K562 (cell line): Measurements from ENCODE around the gene PTPN12. TPM values are rescaled to one million over a fixed set of nuclear protein-coding genes. Genes with fewer than 3 reads are reported as not detected.

Experiments
- ATAC-seq: fragments of 200-7000 bp; cut with Tn5 transposase; 3 replicates; pipeline ENCODE4 v1.9.1; 2020; ENCODE audit warnings: moderate library complexity
- BruUV-seq: library from RNA; stranded (reverse); fragments of 400-500 nt; replicated peaks from 2 replicates; lab custom pipeline; 2021; lab: Mats Ljungman, UMichigan
- CTCF ChIA-PET: fragments of 300-600 bp; formaldehyde crosslinking; extraction: SDS; loops from one replicate; lab custom pipeline; 2021; ENCODE audit warnings: low intra/inter-chr PET ratio; lab: Yijun Ruan, JAX
- POLR2A ChIA-PET: fragments of 300-600, 350-650 bp; sonication (Branson Sonifier 250); formaldehyde crosslinking; extraction: SDS; loops from one replicate; lab custom pipeline; 2021; ENCODE audit warnings: antibody characterized with exemption, inconsistent platforms; lab: Yijun Ruan, JAX
- DNase-seq, 4 experiments: peaks; one replicate each; pipeline versions ENCODE4 v3.0.0 to v3.0.0-alpha.2; 2011 to 2018; ENCODE audit warnings: low spot score in 3 of 4, mixed read lengths in 3 of 4; ENCODE audit errors: extremely low read depth in 1 of 4
- FAIRE-seq: peaks from 2 replicates; lab custom pipeline; 2011; peaks lifted over from hg19 to GRCh38; lab: Jason Lieb, UNC
- H2AFZ ChIP-seq: 2 replicates; pipeline ENCODE4 v1.6.0; 2011; ENCODE audit warnings: low read depth, low read length, control low read depth, inconsistent platforms
- H3K27ac ChIP-seq: fragments of 200-600 bp; 3 replicates; pipeline ENCODE4 v1.8.0; 2011; ENCODE audit warnings: low read depth, mild to moderate bottlenecking, control low read depth, inconsistent platforms, low read length, moderate library complexity, mixed read lengths; ENCODE audit errors: extremely low read depth
- H3K27me3 ChIP-seq, 2 experiments: fragments of 300-600 bp in 1 of 2; 2 replicates in 1 of 2; 3 replicates in 1 of 2; pipeline versions ENCODE4 v1.6.0 to v1.8.0; 2011; ENCODE audit warnings: inconsistent platforms in 2 of 2, low read length in 2 of 2, mild to moderate bottlenecking in 1 of 2, mixed read lengths in 1 of 2, moderate library complexity in 1 of 2; ENCODE audit not compliant: control insufficient read depth in 2 of 2, insufficient read depth in 2 of 2
- H3K36me3 ChIP-seq: fragments of 300-600 bp; 3 replicates; pipeline ENCODE4 v1.8.0; 2011; ENCODE audit warnings: mild to moderate bottlenecking, low read length, inconsistent platforms; ENCODE audit not compliant: control insufficient read depth, insufficient read depth
- H3K4me1 ChIP-seq, 2 experiments: fragments of 200-600 bp in 1 of 2; replicated peaks in 1 of 2; 2 replicates in 1 of 2; 3 replicates in 1 of 2; pipeline versions ENCODE4 v1.5.1 to v1.8.0; 2011; ENCODE audit warnings: inconsistent platforms in 2 of 2, low read length in 2 of 2, mild to moderate bottlenecking in 1 of 2, mixed read lengths in 1 of 2, moderate library complexity in 1 of 2; ENCODE audit not compliant: control insufficient read depth in 2 of 2, insufficient read depth in 2 of 2
- H3K4me2 ChIP-seq: 2 replicates; pipeline ENCODE4 v1.6.1; 2011; ENCODE audit warnings: low read length, control low read depth, inconsistent platforms, mixed read lengths; ENCODE audit not compliant: insufficient read depth
- H3K4me3 ChIP-seq: fragments of 200-600 bp; sonication (generic), shearing (Covaris generic); 2 replicates; pipeline ENCODE4 v1.5.1; 2016; ENCODE audit warnings: control low read depth, inconsistent platforms
- H3K79me2 ChIP-seq: fragments of 200-600 bp; 3 replicates; pipeline ENCODE4 v1.8.0; 2011; ENCODE audit warnings: low read length, inconsistent platforms; ENCODE audit not compliant: control insufficient read depth, insufficient read depth
- H3K9ac ChIP-seq, 2 experiments: 2 replicates each; pipeline versions ENCODE4 v1.6.0 to v1.6.1; 2011; ENCODE audit warnings: low read depth in 2 of 2, low read length in 2 of 2, control low read depth in 1 of 2, inconsistent platforms in 1 of 2, mild to moderate bottlenecking in 1 of 2, mixed read lengths in 1 of 2; ENCODE audit not compliant: insufficient read depth in 1 of 2
- H3K9me1 ChIP-seq: one replicate; pipeline ENCODE4 v1.6.0; 2011; ENCODE audit warnings: inconsistent platforms, mild to moderate bottlenecking, low read length, moderate library complexity; ENCODE audit not compliant: control insufficient read depth, insufficient read depth
- H3K9me3 ChIP-seq: replicated peaks from 2 replicates; pipeline ENCODE4 v1.5.1; 2011; ENCODE audit warnings: low read depth, low read length, inconsistent platforms; ENCODE audit not compliant: control insufficient read depth, insufficient read depth
- H4K20me1 ChIP-seq: replicated peaks from 2 replicates; pipeline ENCODE4 v1.6.1; 2011; ENCODE audit warnings: low read length, inconsistent platforms, mixed read lengths; ENCODE audit not compliant: control insufficient read depth, insufficient read depth
- ARNT ChIP-seq, 2 experiments: fragments of 450-650 bp; IDR thresholded peaks; 2 replicates each; pipeline ENCODE4 v1.6.1; 2016; ENCODE audit warnings: mild to moderate bottlenecking in 1 of 2
- CHD4 ChIP-seq: fragments of 200-600 bp; sonication (generic); IDR thresholded peaks from 3 replicates; pipeline ENCODE4 v1.6.1; 2012; ENCODE audit warnings: low read depth, mild to moderate bottlenecking, mixed read lengths, low read length, inconsistent platforms; ENCODE audit not compliant: insufficient read depth, insufficient replicate concordance, poor library complexity, severe bottlenecking
- EHMT2 ChIP-seq: fragments of 450-650 bp; IDR thresholded peaks from 2 replicates; pipeline ENCODE4 v1.6.1; 2018; ENCODE audit warnings: antibody characterized with exemption
- EP300 ChIP-seq: IDR thresholded peaks from 2 replicates; pipeline ENCODE4 v1.6.1; 2012; ENCODE audit warnings: low read length, improper control_type of control experiment
- HDAC2 ChIP-seq: fragments of 450-650 bp; IDR thresholded peaks from 2 replicates; pipeline ENCODE4 v1.6.1; 2016; ENCODE audit warnings: mild to moderate bottlenecking
- MNT ChIP-seq, 2 experiments: fragments of 450-650 bp; conservative IDR thresholded peaks; 2 replicates each; pipeline ENCODE4 v1.6.1; 2017; ENCODE audit warnings: mild to moderate bottlenecking in 2 of 2, moderate library complexity in 2 of 2
- NELFE ChIP-seq: IDR thresholded peaks from 2 replicates; pipeline ENCODE4 v1.6.1; 2011; ENCODE audit warnings: mild to moderate bottlenecking; ENCODE audit not compliant: insufficient read depth, insufficient read length
- NR3C1 ChIP-seq: sonication (generic); formaldehyde crosslinking; IDR thresholded peaks from 2 replicates; pipeline ENCODE4 v1.8.1; 2022; ENCODE audit warnings: missing genetic modification reagents
- RBFOX2 ChIP-seq: fragments of 200-400 bp; formaldehyde crosslinking; IDR thresholded peaks from 2 replicates; pipeline ENCODE4 v1.6.1; 2017; ENCODE audit warnings: low read depth, mild to moderate bottlenecking, low read length, moderate library complexity
- SRSF1 ChIP-seq: fragments of 200-400 bp; formaldehyde crosslinking; IDR thresholded peaks from 2 replicates; pipeline ENCODE4 v1.6.1; 2017; ENCODE audit warnings: mild to moderate bottlenecking, low read depth, low read length, moderate library complexity
- TAF15 ChIP-seq: fragments of 200-400 bp; formaldehyde crosslinking; IDR thresholded peaks from 2 replicates; pipeline ENCODE4 v1.6.1; 2017; ENCODE audit warnings: mild to moderate bottlenecking, low read depth, low read length, moderate library complexity
- TBP ChIP-seq: optimal IDR thresholded peaks from 2 replicates; pipeline ENCODE3; 2011; ENCODE audit warnings: low read depth, low read length, improper control_type of control experiment
- XRCC3 ChIP-seq: fragments of 450-650 bp; IDR thresholded peaks from 2 replicates; pipeline ENCODE4 v1.6.1; 2017; ENCODE audit warnings: mild to moderate bottlenecking, moderate library complexity
- XRCC4 ChIP-seq: IDR thresholded peaks from one replicate; pipeline ENCODE4 v1.6.1; 2011; ENCODE audit not compliant: insufficient read depth, insufficient read length; ENCODE audit errors: extremely low read depth
- YBX1 ChIP-seq: fragments of 450-650 bp; IDR thresholded peaks from 2 replicates; pipeline ENCODE4 v1.7.1; 2016; ENCODE audit warnings: mild to moderate bottlenecking
- ZNF12 ChIP-seq: sonication (generic); formaldehyde crosslinking; IDR thresholded peaks from 2 replicates; pipeline ENCODE4 v1.4.0; 2020; ENCODE audit warnings: mild to moderate bottlenecking, missing genetic modification reagents
- ZSCAN32 ChIP-seq: fragments of 450-650 bp; formaldehyde crosslinking; IDR thresholded peaks from 2 replicates; pipeline ENCODE4 v1.4.0; 2020; ENCODE audit warnings: mild to moderate bottlenecking, moderate library complexity
- WGBS: fragments of 100-300 bp; shearing (Covaris generic); methylation state at CpG from one replicate; pipeline ENCODE4 v1.1.6; 2016; ENCODE audit warnings: low coverage, mixed read lengths; ENCODE audit not compliant: insufficient coverage; ENCODE audit errors: missing lambda C conversion rate; 5-methylcytosine and 5-hydroxymethylcytosine counted together
- in situ Hi-C: fragments of 300-500 bp; cut with MboI; formaldehyde crosslinking; loops from 4 replicates; pipeline ENCODE4 v1.15.0; 2018; ENCODE audit warnings: inconsistent platforms, mixed read lengths
- intact Hi-C: fragments of 100-400 bp; cut with micrococcal nuclease; formaldehyde crosslinking; loops from 2 replicates; pipeline ENCODE4 v1.14.2; 2022
- polyA plus RNA-seq, 8 experiments: library from polyadenylated mRNA; depleted of rRNA in 4 of 8; stranded (reverse) in 5 of 8; unstranded in 3 of 8; fragments of >200 nt; fragmentation: Nextera tagmentation in 2 of 8; fragmentation: Illumina TruSeq in 1 of 8; extraction: Ambion mirVana in 2 of 8; extraction: Trizol in 1 of 8; gene quantifications; 2 replicates each; pipeline versions ENCODE4 v1.2.1 to v1.2.3, GENCODE V29; 2011 to 2014; ENCODE audit warnings: inconsistent platforms in 1 of 8, missing spikeins in 1 of 8
- total RNA-seq, 7 experiments: library from RNA; depleted of rRNA in 6 of 7; stranded (reverse); fragments of >200 nt in 6 of 7; fragmentation: Illumina TruSeq in 2 of 7; extraction: Trizol in 2 of 7; gene quantifications; 2 replicates each; pipeline versions ENCODE4 v1.2.1 to v1.2.3, GENCODE V29; 2011 to 2021; ENCODE audit warnings: low replicate concordance in 1 of 7
- TF ChIP-seq, protein P1 (sequence below): sonication (generic); IDR thresholded peaks from 2 replicates; pipeline ENCODE4 v1.6.1; 2016
- TF ChIP-seq, protein P2 (sequence below), 3 experiments: fragments of 200-800 bp in 1 of 3; fragments of 250-450 bp in 1 of 3; fragments of 450-650 bp in 1 of 3; sonication (Bioruptor Pico) in 1 of 3; sonication (Bioruptor generic) in 1 of 3; formaldehyde crosslinking in 1 of 3; IDR thresholded peaks; 2 replicates each; pipeline versions ENCODE4 v1.6.1 to v1.8.0; 2016 to 2022; ENCODE audit warnings: mild to moderate bottlenecking in 2 of 3, missing genetic modification characterization in 2 of 3, missing compliant biosample characterization in 1 of 3, moderate library complexity in 1 of 3

The PTPN12 gene
- total and polyA plus RNA-seq, 9 of the 15 experiments (the other 6 are each of a cell fraction or from before 2014, with no cell fraction given), result 15.3 to 79.8 (median 26.6) TPM

- ATAC-seq, result no peak
- no TSS peak for BruUV-seq
- Histone ChIP-seq H3K27me3 (no peaks in the 10 kb centered on the region), H3K9ac (no peak overlapping the region), H2AFZ (no peak overlapping the region), H3K4me1 (no peaks in the 10 kb centered on the region), H3K36me3 (peaks cover 45% of the 10 kb centered on the region), H3K27ac (no peak overlapping the region), H3K4me3 (no peak overlapping the region), H3K9me1 (no peaks in the 10 kb centered on the region), H3K79me2 (peaks cover 3% of the 10 kb centered on the region; the same call in 1 of the 3 replicates), H3K9me3 (no peaks in the 10 kb centered on the region), H4K20me1 (no peaks in the 10 kb centered on the region), H3K4me2 (no peak overlapping the region)
- intact Hi-C loops, result no loop called here
- 92% methylated on average over 3 of the region's 3 CpGs for WGBS
- in situ Hi-C loops, result no loop called here
- CTCF ChIA-PET, result no interaction called here
- POLR2A ChIA-PET, result interaction anchor here (0.8 to 1.8 kb wide), 3 partner anchors 10 to 169 kb away, joined by 3 to 4 read pairs (median 3); no protein-coding TSS in a partner anchor
- TF ChIP-seq EP300 (no peak), ARNT (IDR thresholded peaks at IDR 0.05) (no peak), ZSCAN32 (CRISPR knock-in tag) (no peak), RBFOX2 (no peak), TBP (no peak), XRCC4 (no peak), TAF15 (no peak), XRCC3 (no peak), MNT (conservative IDR thresholded peaks at IDR 0.05) (no peak), NELFE (no peak), CHD4 (no peak), HDAC2 (no peak), EHMT2 (no peak), ZNF12 (no peak), NR3C1 (CRISPR knock-in tag) (no peak), YBX1 (no peak), SRSF1 (no peak)
- TF ChIP-seq, protein P1, sequence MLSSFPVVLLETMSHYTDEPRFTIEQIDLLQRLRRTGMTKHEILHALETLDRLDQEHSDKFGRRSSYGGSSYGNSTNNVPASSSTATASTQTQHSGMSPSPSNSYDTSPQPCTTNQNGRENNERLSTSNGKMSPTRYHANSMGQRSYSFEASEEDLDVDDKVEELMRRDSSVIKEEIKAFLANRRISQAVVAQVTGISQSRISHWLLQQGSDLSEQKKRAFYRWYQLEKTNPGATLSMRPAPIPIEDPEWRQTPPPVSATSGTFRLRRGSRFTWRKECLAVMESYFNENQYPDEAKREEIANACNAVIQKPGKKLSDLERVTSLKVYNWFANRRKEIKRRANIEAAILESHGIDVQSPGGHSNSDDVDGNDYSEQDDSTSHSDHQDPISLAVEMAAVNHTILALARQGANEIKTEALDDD, result no peak
- TF ChIP-seq, protein P2, sequence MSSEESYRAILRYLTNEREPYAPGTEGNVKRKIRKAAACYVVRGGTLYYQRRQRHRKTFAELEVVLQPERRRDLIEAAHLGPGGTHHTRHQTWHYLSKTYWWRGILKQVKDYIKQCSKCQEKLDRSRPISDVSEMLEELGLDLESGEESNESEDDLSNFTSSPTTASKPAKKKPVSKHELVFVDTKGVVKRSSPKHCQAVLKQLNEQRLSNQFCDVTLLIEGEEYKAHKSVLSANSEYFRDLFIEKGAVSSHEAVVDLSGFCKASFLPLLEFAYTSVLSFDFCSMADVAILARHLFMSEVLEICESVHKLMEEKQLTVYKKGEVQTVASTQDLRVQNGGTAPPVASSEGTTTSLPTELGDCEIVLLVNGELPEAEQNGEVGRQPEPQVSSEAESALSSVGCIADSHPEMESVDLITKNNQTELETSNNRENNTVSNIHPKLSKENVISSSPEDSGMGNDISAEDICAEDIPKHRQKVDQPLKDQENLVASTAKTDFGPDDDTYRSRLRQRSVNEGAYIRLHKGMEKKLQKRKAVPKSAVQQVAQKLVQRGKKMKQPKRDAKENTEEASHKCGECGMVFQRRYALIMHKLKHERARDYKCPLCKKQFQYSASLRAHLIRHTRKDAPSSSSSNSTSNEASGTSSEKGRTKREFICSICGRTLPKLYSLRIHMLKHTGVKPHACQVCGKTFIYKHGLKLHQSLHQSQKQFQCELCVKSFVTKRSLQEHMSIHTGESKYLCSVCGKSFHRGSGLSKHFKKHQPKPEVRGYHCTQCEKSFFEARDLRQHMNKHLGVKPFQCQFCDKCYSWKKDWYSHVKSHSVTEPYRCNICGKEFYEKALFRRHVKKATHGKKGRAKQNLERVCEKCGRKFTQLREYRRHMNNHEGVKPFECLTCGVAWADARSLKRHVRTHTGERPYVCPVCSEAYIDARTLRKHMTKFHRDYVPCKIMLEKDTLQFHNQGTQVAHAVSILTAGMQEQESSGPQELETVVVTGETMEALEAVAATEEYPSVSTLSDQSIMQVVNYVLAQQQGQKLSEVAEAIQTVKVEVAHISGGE (CRISPR knock-in tag; IDR thresholded peaks at IDR 0.05), result no peak
- DNase-seq, result no peak
- FAIRE-seq, result no peak
Measured at GRCh38 chr7:77576856-77577255, 39.8 kb downstream of the PTPN12 start.
